Transverse colon (tissue), 4 donors: ENCODE data around the gene ATL2. TPM values are rescaled to one million over a fixed set of nuclear protein-coding genes. Genes with fewer than 3 reads are reported as not detected.

Experiments
- DNase-seq: peaks from one replicate; pipeline ENCODE4 v3.0.0-alpha.2; 2019
- H3K27ac ChIP-seq, 4 donors: fragments of 200-600 bp; sonication (generic); 2 replicates each; pipeline ENCODE4 v1.5.1; 2016 to 2018; ENCODE audit warnings: inconsistent platforms in 4 of 4
- H3K27me3 ChIP-seq: fragments of 200-600 bp; sonication (generic); 2 replicates; pipeline ENCODE4 v1.5.1; 2017; ENCODE audit warnings: inconsistent platforms
- H3K36me3 ChIP-seq, 4 donors: fragments of 200-600 bp; sonication (generic); 2 replicates each; pipeline ENCODE4 v1.5.1; 2017 to 2019; ENCODE audit warnings: inconsistent platforms in 4 of 4
- H3K4me1 ChIP-seq, 4 donors: fragments of 200-600 bp; sonication (generic); 2 replicates each; pipeline ENCODE4 v1.5.1; 2017 to 2020; ENCODE audit warnings: inconsistent platforms in 4 of 4
- H3K4me3 ChIP-seq, 4 donors: fragments of 200-600 bp; sonication (generic); 1 replicate in 1 of 4; 2 replicates in 3 of 4; pipeline versions ENCODE4 v1.5.1 to v1.6.1; 2017 to 2019; ENCODE audit warnings: inconsistent platforms in 4 of 4
- H3K9me3 ChIP-seq, 2 donors: fragments of 200-600 bp; sonication (generic); 2 replicates each; pipeline ENCODE4 v1.5.1; 2017 to 2019; ENCODE audit warnings: inconsistent platforms in 2 of 2
- CTCF ChIP-seq, 5 experiments: fragments of 200-600 bp in 3 of 5; fragments of 450-650 bp in 2 of 5; sonication (generic) in 3 of 5; IDR thresholded peaks; 1 replicate in 2 of 5; 2 replicates in 3 of 5; pipeline ENCODE4 v1.5.1; 2016 to 2017; ENCODE audit warnings: antibody characterized with exemption in 5 of 5, inconsistent platforms in 3 of 5, mild to moderate bottlenecking in 2 of 5, moderate library complexity in 1 of 5
- EP300 ChIP-seq: sonication (generic); formaldehyde crosslinking; IDR thresholded peaks from one replicate; pipeline ENCODE4 v1.6.1; 2017; ENCODE audit warnings: antibody characterized with exemption, low read depth
- POLR2A ChIP-seq: fragments of 450-650 bp; IDR thresholded peaks from one replicate; pipeline ENCODE4 v1.6.1; 2016; ENCODE audit warnings: antibody characterized with exemption, mild to moderate bottlenecking, moderate library complexity
- POLR2AphosphoS5 ChIP-seq, 3 donors: sonication (generic); formaldehyde crosslinking; IDR thresholded peaks; one replicate each; pipeline ENCODE4 v1.6.1; 2016; ENCODE audit warnings: antibody characterized with exemption in 3 of 3
- WGBS, 2 donors: methylation state at CpG; one replicate each; pipeline ENCODE4 v1.1.5; 2018; ENCODE audit warnings: low coverage in 1 of 2; 5-methylcytosine and 5-hydroxymethylcytosine counted together
- in situ Hi-C, 4 donors: fragments of 200-750 bp; cut with MboI; loops; one replicate each; pipeline versions ENCODE4 v1.15.0 to v1.15.1; 2017; ENCODE audit warnings: low sequenced_read_pairs in 3 of 4, low pct_ligation_motif_present in 1 of 4, low pct_unique_long_range_greater_than_20kb in 1 of 4
- intact Hi-C: fragments of 100-400 bp; cut with DNase I; formaldehyde crosslinking; loops from one replicate; pipeline ENCODE4 v1.15.1; 2023; ENCODE audit warnings: low total_unique reads
- total RNA-seq, 4 donors: library from RNA; depleted of rRNA; stranded (reverse); fragments of >200 nt; gene quantifications; one replicate each; pipeline ENCODE4 v1.1.0, GENCODE V29; 2016

Gene ATL2
- total RNA-seq, 4 donors from 2014 or later = 17.6 to 150 (median 69.1) TPM

- H3K27ac ChIP-seq = no peak overlapping the region
- H3K27me3 ChIP-seq = no peaks in the 10 kb centered on the region
- intact Hi-C loops = loop anchor here (5.0 kb wide), 1 partner anchor 271 kb away; no protein-coding TSS in a partner anchor
- H3K4me3 ChIP-seq = no peak overlapping the region
- in situ Hi-C loops = loop anchor here in 1 of 4 donors (25.0 kb wide), 1 partner anchor 876 kb away; no protein-coding TSS in a partner anchor
- no peak for DNase-seq
- H3K36me3 ChIP-seq = no peaks in the 10 kb centered on the region
- no peaks in the 10 kb centered on the region for H3K9me3 ChIP-seq
- no peak for TF ChIP-seq POLR2A
- no peak for TF ChIP-seq POLR2AphosphoS5 (IDR thresholded peaks at IDR 0.05)
- TF ChIP-seq EP300 = no peak
- no peak for TF ChIP-seq CTCF (IDR thresholded peaks at IDR 0.05)
- no peaks in the 10 kb centered on the region for H3K4me1 ChIP-seq
- WGBS, 2 donors = 86 to 95% methylated on average over 6 of the region's 6 CpGs
These were observed 113.8 kb downstream of the ATL2 start for GRCh38 chr2:38263293-38263692.

- in situ Hi-C loops (loop anchor here in 1 of 4 donors (25.0 kb wide), 1 partner anchor 875 kb away; no protein-coding TSS in a partner anchor), intact Hi-C loops (loop anchor here (5.0 kb wide), 1 partner anchor 270 kb away; no protein-coding TSS in a partner anchor)
- Histone ChIP-seq H3K36me3 (no peaks in the 10 kb centered on the region), H3K4me1 (no peaks in the 10 kb centered on the region), H3K9me3 (no peaks in the 10 kb centered on the region), H3K4me3 (no peak overlapping the region), H3K27ac (no peak overlapping the region), H3K27me3 (no peaks in the 10 kb centered on the region)
- no peak for TF ChIP-seq CTCF (IDR thresholded peaks at IDR 0.05)
- no peak for TF ChIP-seq POLR2A
- TF ChIP-seq EP300 = no peak
- TF ChIP-seq POLR2AphosphoS5 (IDR thresholded peaks at IDR 0.05) = no peak
- no peak for DNase-seq
- WGBS, 2 donors = 71 to 84% methylated on average over 8 to 14 of the region's 14 CpGs
These were observed 114.8 kb downstream of the ATL2 start for GRCh38 chr2:38262069-38262871.

GRCh38 chr2:38261569-38262068, 115.5 kb downstream of the ATL2 start:
- in situ Hi-C loops (loop anchor here in 1 of 4 donors (25.0 kb wide), 1 partner anchor 874 kb away; no protein-coding TSS in a partner anchor), intact Hi-C loops (loop anchor here (5.0 kb wide), 1 partner anchor 269 kb away; no protein-coding TSS in a partner anchor)
- no peak for DNase-seq
- TF ChIP-seq CTCF (IDR thresholded peaks at IDR 0.05) (no peak), POLR2A (no peak), EP300 (no peak), POLR2AphosphoS5 (IDR thresholded peaks at IDR 0.05) (no peak)
- 77 to 89% methylated on average over 5 to 10 of the region's 10 CpGs for WGBS, 2 donors
- Histone ChIP-seq H3K27ac (no peak overlapping the region), H3K36me3 (no peaks in the 10 kb centered on the region), H3K9me3 (no peaks in the 10 kb centered on the region), H3K4me3 (no peak overlapping the region), H3K4me1 (no peaks in the 10 kb centered on the region), H3K27me3 (no peaks in the 10 kb centered on the region)

GRCh38 chr2:38260972-38261371, 116.1 kb downstream of the ATL2 start:
- Histone ChIP-seq H3K4me3 (no peak overlapping the region), H3K27ac (no peak overlapping the region), H3K4me1 (no peaks in the 10 kb centered on the region), H3K9me3 (no peaks in the 10 kb centered on the region), H3K27me3 (no peaks in the 10 kb centered on the region), H3K36me3 (no peaks in the 10 kb centered on the region)
- no peak for TF ChIP-seq CTCF (IDR thresholded peaks at IDR 0.05)
- no peak for TF ChIP-seq POLR2AphosphoS5 (IDR thresholded peaks at IDR 0.05)
- TF ChIP-seq EP300 = no peak
- no peak for TF ChIP-seq POLR2A
- in situ Hi-C loops = loop anchor here in 1 of 4 donors (25.0 kb wide), 1 partner anchor 874 kb away; no protein-coding TSS in a partner anchor
- WGBS, 2 donors = 71 to 72% methylated on average over 2 of the region's 2 CpGs
- intact Hi-C loops = loop anchor here (5.0 kb wide), 1 partner anchor 269 kb away; no protein-coding TSS in a partner anchor
- no peak for DNase-seq
